Measurements from ENCODE around the gene HPF1. TPM values are rescaled to one million over a fixed set of nuclear protein-coding genes. Genes with fewer than 3 reads are reported as not detected.

Gene HPF1
- polyA plus RNA-seq, 3 donors, result 10.2 to 29.9 (median 25.1) TPM

DNA sequence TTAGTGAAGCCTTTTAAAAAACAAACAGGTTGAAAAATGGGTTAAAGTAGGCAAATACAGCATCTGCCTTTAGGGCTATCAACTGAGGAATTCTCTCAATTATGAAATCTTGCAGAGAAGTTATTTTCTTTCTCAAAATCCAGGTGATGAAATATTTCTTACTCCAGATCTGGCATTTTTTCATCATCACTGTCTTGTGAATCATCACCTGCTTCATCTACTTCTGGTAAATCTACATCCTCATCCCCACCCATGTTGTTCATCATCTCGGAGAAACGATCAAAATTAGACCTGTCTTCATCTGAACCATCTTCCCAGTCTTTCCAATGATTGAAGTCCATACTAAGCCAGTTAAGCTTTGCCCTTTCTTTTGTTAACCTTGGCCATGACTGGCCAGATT is 33.3 kb upstream of the HPF1 start:
- TF ChIP-seq, protein P1, sequence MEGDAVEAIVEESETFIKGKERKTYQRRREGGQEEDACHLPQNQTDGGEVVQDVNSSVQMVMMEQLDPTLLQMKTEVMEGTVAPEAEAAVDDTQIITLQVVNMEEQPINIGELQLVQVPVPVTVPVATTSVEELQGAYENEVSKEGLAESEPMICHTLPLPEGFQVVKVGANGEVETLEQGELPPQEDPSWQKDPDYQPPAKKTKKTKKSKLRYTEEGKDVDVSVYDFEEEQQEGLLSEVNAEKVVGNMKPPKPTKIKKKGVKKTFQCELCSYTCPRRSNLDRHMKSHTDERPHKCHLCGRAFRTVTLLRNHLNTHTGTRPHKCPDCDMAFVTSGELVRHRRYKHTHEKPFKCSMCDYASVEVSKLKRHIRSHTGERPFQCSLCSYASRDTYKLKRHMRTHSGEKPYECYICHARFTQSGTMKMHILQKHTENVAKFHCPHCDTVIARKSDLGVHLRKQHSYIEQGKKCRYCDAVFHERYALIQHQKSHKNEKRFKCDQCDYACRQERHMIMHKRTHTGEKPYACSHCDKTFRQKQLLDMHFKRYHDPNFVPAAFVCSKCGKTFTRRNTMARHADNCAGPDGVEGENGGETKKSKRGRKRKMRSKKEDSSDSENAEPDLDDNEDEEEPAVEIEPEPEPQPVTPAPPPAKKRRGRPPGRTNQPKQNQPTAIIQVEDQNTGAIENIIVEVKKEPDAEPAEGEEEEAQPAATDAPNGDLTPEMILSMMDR (IDR thresholded peaks at IDR 0.05), result no peak
- Histone ChIP-seq H3K9ac (ENCODE audit: insufficient read depth, low read length, poor library complexity, severe bottlenecking) (no peak overlapping the region), H3K79me2 (ENCODE audit: insufficient read depth, low read length) (no peaks in the 10 kb centered on the region), H3K36me3 (replicated peaks in 1 of 2; ENCODE audit: control insufficient read depth in 1 of 2, insufficient read depth in 2 of 2, low read length in 2 of 2) (no peaks in the 10 kb centered on the region), H3K27me3 (ENCODE audit: control insufficient read depth in 2 of 2, insufficient read depth in 2 of 2, low read length in 2 of 2) (peaks cover 20 to 28% of the 10 kb centered on the region in 2 donors), H3K4me2 (replicated peaks; ENCODE audit: extremely low read depth, low read length, poor library complexity, severe bottlenecking) (no peak overlapping the region), H3K4me1 (ENCODE audit: control insufficient read depth in 1 of 2, insufficient read depth in 2 of 2, low read length in 2 of 2) (no peaks in the 10 kb centered on the region), H4K20me1 (ENCODE audit: insufficient read depth, low read length) (no peaks in the 10 kb centered on the region), H3K27ac (ENCODE audit: low read depth in 1 of 2, low read length in 2 of 2) (no peak overlapping the region), H2AFZ (ENCODE audit: insufficient read depth, low read depth, low read length, poor library complexity, severe bottlenecking) (no peak overlapping the region), H3K4me3 (replicated peaks in 1 of 3; ENCODE audit: low read depth in 2 of 3, low read length in 3 of 3) (no peak overlapping the region), H3K9me3 (replicated peaks in 1 of 2; ENCODE audit: control insufficient read depth in 1 of 2, insufficient read depth in 1 of 2, low read length in 2 of 2) (no peaks in the 10 kb centered on the region)
- H3K4me3 Mint-ChIP-seq, result peak overlapping the region in 1 of 2 donors; percentile 69
- H3K4me1 Mint-ChIP-seq, result peaks cover 8% of the 10 kb centered on the region
- H3K36me3 Mint-ChIP-seq, result no peaks in the 10 kb centered on the region
- intact Hi-C loops (cut with micrococcal nuclease), result no loop called here
- H3K9me3 Mint-ChIP-seq, result peaks cover 0 to 7% (median 0%) of the 10 kb centered on the region in 7 donors
- DNase-seq, result peak in 1 of 3 donors; percentile 5
- 89% methylated on average over 2 of the region's 2 CpGs for WGBS (ENCODE audit: insufficient coverage)
- H3K27ac Mint-ChIP-seq, result no peak overlapping the region
- H3K27me3 Mint-ChIP-seq (ENCODE audit: low read depth in 3 of 3), result peaks cover 20 to 33% (median 20%) of the 10 kb centered on the region in 3 donors

DNA sequence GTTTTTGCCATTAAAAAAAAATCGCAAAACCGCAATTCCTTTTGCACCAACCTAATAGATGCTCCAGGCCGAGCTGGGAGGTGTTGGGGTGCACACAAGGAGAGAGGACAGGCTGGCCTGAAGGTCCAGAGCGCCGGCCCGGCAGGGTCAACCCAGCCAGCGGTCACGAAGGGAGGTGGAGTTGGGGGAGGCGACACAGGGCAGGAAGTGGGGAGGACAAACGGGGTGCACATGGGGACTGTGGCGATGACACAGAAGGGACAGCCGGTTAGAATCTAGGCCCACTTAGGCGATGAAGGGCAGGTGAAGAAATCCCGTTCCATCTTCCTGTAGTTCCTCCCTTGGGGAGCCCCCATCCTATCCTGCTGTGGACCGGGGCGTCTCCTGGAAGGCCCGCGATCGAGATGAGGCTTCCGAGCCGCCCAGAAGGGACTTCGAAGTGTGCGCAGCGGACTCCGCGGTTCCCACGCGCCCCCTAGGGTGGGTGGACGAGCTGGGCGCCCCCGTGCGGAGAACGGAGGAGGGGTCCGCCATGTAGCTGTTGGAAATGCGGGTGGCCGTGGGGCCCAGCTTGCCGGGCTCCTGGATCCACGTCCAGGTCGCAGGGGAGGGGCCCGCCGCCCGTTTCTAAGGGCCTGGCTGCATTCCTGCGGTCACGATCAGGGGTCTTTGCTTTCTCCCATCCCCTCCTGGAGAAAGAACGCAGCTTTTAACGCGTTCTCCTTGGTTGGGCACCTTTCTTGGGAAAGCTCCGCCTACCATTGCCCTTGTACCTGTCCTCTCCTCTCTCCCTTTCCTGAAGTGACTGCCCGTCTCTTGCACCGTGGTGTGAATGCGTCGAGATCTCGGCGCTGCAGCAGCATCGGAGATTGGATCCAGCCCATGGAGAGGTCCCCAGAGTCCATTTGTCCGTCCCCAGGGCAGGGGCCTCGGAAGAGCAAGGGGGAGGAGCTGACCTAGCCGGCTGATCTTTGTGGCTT is 17.0 kb upstream of the HPF1 start:
- Histone ChIP-seq H2AFZ (ENCODE audit: insufficient read depth, low read depth, low read length, poor library complexity, severe bottlenecking) (peak overlapping the region; percentile 63), H4K20me1 (ENCODE audit: insufficient read depth, low read length) (no peaks in the 10 kb centered on the region), H3K4me2 (replicated peaks; ENCODE audit: extremely low read depth, low read length, poor library complexity, severe bottlenecking) (peak overlapping the region; percentile 41), H3K79me2 (ENCODE audit: insufficient read depth, low read length) (no peaks in the 10 kb centered on the region), H3K36me3 (replicated peaks in 1 of 2; ENCODE audit: control insufficient read depth in 1 of 2, insufficient read depth in 2 of 2, low read length in 2 of 2) (no peaks in the 10 kb centered on the region), H3K9me3 (replicated peaks in 1 of 2; ENCODE audit: control insufficient read depth in 1 of 2, insufficient read depth in 1 of 2, low read length in 2 of 2) (no peaks in the 10 kb centered on the region), H3K27me3 (ENCODE audit: control insufficient read depth in 2 of 2, insufficient read depth in 2 of 2, low read length in 2 of 2) (peaks cover 11 to 23% of the 10 kb centered on the region in 2 donors), H3K4me1 (ENCODE audit: control insufficient read depth in 1 of 2, insufficient read depth in 2 of 2, low read length in 2 of 2) (peaks cover 6 to 8% of the 10 kb centered on the region in 2 donors), H3K27ac (ENCODE audit: low read depth in 1 of 2, low read length in 2 of 2) (no peak overlapping the region), H3K9ac (ENCODE audit: insufficient read depth, low read length, poor library complexity, severe bottlenecking) (no peak overlapping the region), H3K4me3 (replicated peaks in 1 of 3; ENCODE audit: low read depth in 2 of 3, low read length in 3 of 3) (peak overlapping the region in 1 of 3 experiments; percentile 17)
- H3K36me3 Mint-ChIP-seq, result no peaks in the 10 kb centered on the region
- peaks cover 24 to 43% (median 29%) of the 10 kb centered on the region in 3 donors for H3K27me3 Mint-ChIP-seq (ENCODE audit: low read depth in 3 of 3)
- peak in 1 of 3 donors; percentile 10 for DNase-seq
- peaks cover 2 to 18% (median 4%) of the 10 kb centered on the region in 7 donors for H3K9me3 Mint-ChIP-seq
- TF ChIP-seq, protein P1 (IDR thresholded peaks at IDR 0.05), result no peak
- WGBS (ENCODE audit: insufficient coverage), result 23% methylated on average over 52 of the region's 58 CpGs
- intact Hi-C loops (cut with micrococcal nuclease), result no loop called here
- peaks cover 17% of the 10 kb centered on the region for H3K4me1 Mint-ChIP-seq
- peak overlapping the region in 1 of 7 donors; percentile 25 for H3K27ac Mint-ChIP-seq
- H3K4me3 Mint-ChIP-seq, result peak overlapping the region; percentile 52 to 78
